Measurements from ENCODE around the gene TRIM56. TPM values are rescaled to one million over a fixed set of nuclear protein-coding genes. Genes with fewer than 3 reads are reported as not detected.
A peak's percentile ranks its signal among the peaks of the same experiment; 100 is the strongest.

TRIM56 gene
- total and polyA plus RNA-seq, 2 of the 13 experiments (the other 11 are each of a cell fraction or from before 2014, with no cell fraction given) = 3.2 to 7.1 TPM

DNA sequence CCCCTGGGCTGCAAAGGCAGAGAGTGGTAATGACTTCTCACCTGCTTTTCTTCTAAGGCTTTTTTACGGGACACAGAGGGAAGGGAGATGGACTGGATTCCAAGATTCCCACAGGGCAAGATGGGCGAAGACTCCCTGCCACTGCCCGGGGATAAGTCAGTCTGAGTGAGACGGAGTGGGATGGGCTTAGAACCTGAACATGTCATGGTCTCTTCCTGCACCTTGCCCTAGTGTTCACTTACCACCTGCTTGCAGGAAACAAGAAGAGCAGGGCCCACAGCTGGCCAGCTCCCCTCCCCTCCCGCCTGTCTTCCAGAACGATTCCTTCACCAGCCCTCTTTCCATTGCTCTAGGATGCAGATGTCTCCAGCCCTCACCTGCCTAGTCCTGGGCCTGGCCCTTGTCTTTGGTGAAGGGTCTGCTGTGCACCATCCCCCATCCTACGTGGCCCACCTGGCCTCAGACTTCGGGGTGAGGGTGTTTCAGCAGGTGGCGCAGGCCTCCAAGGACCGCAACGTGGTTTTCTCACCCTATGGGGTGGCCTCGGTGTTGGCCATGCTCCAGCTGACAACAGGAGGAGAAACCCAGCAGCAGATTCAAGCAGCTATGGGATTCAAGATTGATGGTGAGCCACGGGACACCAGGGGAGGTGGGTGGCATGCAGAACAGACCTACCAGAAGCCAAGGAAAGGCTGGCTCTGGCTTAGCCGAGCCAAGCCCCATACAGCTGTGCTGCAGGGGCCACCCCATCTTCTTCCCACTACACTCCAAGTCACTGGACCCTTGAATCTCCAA is 43.0 kb downstream of the TRIM56 start (continued):
- TF ChIP-seq, protein P1, sequence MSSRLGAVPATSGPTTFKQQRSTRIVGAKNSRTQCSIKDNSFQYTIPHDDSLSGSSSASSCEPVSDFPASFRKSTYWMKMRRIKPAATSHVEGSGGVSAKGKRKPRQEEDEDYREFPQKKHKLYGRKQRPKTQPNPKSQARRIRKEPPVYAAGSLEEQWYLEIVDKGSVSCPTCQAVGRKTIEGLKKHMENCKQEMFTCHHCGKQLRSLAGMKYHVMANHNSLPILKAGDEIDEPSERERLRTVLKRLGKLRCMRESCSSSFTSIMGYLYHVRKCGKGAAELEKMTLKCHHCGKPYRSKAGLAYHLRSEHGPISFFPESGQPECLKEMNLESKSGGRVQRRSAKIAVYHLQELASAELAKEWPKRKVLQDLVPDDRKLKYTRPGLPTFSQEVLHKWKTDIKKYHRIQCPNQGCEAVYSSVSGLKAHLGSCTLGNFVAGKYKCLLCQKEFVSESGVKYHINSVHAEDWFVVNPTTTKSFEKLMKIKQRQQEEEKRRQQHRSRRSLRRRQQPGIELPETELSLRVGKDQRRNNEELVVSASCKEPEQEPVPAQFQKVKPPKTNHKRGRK (CRISPR knock-in tag; IDR thresholded peaks at IDR 0.05) = peak; percentile 91
- TF ChIP-seq ZNF619 (CRISPR knock-in tag; IDR thresholded peaks at IDR 0.05) = peak; percentile 63; the same call in 1 of the 2 replicates
- peak; percentile 81; the same call in 1 of the 2 replicates for TF ChIP-seq ZNF558 (CRISPR knock-in tag; IDR thresholded peaks at IDR 0.05; ENCODE audit: borderline replicate concordance)
- TF ChIP-seq, protein P2, sequence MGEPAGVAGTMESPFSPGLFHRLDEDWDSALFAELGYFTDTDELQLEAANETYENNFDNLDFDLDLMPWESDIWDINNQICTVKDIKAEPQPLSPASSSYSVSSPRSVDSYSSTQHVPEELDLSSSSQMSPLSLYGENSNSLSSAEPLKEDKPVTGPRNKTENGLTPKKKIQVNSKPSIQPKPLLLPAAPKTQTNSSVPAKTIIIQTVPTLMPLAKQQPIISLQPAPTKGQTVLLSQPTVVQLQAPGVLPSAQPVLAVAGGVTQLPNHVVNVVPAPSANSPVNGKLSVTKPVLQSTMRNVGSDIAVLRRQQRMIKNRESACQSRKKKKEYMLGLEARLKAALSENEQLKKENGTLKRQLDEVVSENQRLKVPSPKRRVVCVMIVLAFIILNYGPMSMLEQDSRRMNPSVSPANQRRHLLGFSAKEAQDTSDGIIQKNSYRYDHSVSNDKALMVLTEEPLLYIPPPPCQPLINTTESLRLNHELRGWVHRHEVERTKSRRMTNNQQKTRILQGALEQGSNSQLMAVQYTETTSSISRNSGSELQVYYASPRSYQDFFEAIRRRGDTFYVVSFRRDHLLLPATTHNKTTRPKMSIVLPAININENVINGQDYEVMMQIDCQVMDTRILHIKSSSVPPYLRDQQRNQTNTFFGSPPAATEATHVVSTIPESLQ (CRISPR knock-in tag; conservative IDR thresholded peaks at IDR 0.05) = peak; percentile 33; the same call in 1 of the 2 replicates
- no peak for TF ChIP-seq REPIN1 (CRISPR knock-in tag; IDR thresholded peaks at IDR 0.05; ENCODE audit: borderline replicate concordance, low read depth)
- no peak for TF ChIP-seq BATF2 (CRISPR knock-in tag; IDR thresholded peaks at IDR 0.05)
- no peak for TF ChIP-seq KLF12 (CRISPR knock-in tag; IDR thresholded peaks at IDR 0.05; ENCODE audit: borderline replicate concordance)
- TF ChIP-seq SALL1 (CRISPR knock-in tag; IDR thresholded peaks at IDR 0.05) = 0 out of 2 replicates have a peak, but pooled peaks have one; percentile 27
- peak; percentile 61; the same call in 1 of the 2 replicates for TF ChIP-seq NR1H2 (CRISPR knock-in tag; IDR thresholded peaks at IDR 0.05; ENCODE audit: borderline replicate concordance, low read depth)
- TF ChIP-seq MED1 (CRISPR knock-in tag; IDR thresholded peaks at IDR 0.05) = peak; percentile 25
- TF ChIP-seq ZNF605 (CRISPR knock-in tag; IDR thresholded peaks at IDR 0.05) = 0 out of 2 replicates have a peak, but pooled peaks have one; percentile 23
- peak; percentile 15; the same call in 1 of the 2 replicates for TF ChIP-seq ZNF574 (CRISPR knock-in tag; IDR thresholded peaks at IDR 0.05)
- no peak for TF ChIP-seq ATF7 (IDR thresholded peaks at IDR 0.05)
- TF ChIP-seq ATF7 (CRISPR knock-in tag; IDR thresholded peaks at IDR 0.05) = no peak
- TF ChIP-seq AKAP8 (CRISPR knock-in tag; IDR thresholded peaks at IDR 0.05) = peak; percentile 88
- 0 out of 2 replicates have a peak, but pooled peaks have one; percentile 6 for TF ChIP-seq HOXA3 (CRISPR knock-in tag; IDR thresholded peaks at IDR 0.05)
- 0 out of 2 replicates have a peak, but pooled peaks have one; percentile 25 for TF ChIP-seq ZNF235 (CRISPR knock-in tag; IDR thresholded peaks at IDR 0.05; ENCODE audit: borderline replicate concordance)
- TF ChIP-seq, protein P3, sequence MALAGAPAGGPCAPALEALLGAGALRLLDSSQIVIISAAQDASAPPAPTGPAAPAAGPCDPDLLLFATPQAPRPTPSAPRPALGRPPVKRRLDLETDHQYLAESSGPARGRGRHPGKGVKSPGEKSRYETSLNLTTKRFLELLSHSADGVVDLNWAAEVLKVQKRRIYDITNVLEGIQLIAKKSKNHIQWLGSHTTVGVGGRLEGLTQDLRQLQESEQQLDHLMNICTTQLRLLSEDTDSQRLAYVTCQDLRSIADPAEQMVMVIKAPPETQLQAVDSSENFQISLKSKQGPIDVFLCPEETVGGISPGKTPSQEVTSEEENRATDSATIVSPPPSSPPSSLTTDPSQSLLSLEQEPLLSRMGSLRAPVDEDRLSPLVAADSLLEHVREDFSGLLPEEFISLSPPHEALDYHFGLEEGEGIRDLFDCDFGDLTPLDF (CRISPR knock-in tag; IDR thresholded peaks at IDR 0.05) = no peak
- 0 out of 2 replicates have a peak, but pooled peaks have one; percentile 26 for TF ChIP-seq HDAC1 (CRISPR knock-in tag; IDR thresholded peaks at IDR 0.05)
- peak; percentile 40; the same call in 1 of the 2 replicates for TF ChIP-seq ZFX (CRISPR knock-in tag; IDR thresholded peaks at IDR 0.05; ENCODE audit: low read depth)
